ENCODE measurements around the gene BOD1. TPM values are rescaled to one million over a fixed set of nuclear protein-coding genes. Genes with fewer than 3 reads are reported as not detected.

Gene BOD1
- total RNA-seq, 1 donor from 2014 or later = 41.8 TPM

- H3K27ac ChIP-seq (ENCODE audit: low read depth, low read length) = no peak overlapping the region
Measured at GRCh38 chr5:173582216-173583111, 34.0 kb downstream of the BOD1 start.

DNA sequence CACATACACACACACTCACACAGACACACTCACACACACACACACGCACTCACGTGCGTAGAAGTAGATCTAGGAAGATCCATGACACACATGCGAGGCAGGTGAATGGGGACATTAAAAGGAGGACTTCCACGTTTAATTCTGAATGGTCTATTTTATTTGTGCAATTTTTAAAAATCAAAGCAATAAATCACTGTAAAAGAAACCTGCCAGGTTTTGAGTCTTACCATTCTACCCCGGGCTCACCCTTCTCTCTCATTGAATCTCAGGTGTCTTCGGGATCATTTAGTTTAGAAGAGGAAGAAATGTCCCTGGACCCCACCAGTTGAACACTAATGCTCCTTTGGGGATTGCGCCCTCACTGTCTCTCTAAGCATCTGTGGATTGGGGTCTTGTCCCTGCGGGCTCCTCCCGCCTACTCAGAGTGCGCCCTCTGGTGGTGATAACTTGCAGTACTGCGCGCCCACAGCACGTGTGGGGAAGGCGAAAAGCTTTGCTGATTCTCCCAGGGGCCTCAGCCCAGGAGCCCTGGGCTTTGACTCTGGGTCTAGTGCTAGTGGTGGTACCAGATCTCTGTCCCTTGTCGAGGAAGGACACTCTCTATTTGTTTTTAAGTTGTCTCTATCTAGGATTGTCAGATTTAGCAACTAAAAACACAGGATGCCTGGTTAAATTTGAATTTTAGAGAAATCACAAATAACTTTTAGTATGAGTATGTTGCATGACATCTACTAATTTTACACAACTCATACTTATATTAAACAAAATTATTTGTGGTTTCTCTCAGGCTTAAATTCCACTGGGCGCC lies 34.8 kb downstream of the BOD1 start:
- H3K4me1 ChIP-seq (ENCODE audit: control insufficient read depth in 3 of 3, insufficient read depth in 3 of 3, low read length in 3 of 3) = peaks cover 0 to 7% (median 0%) of the 10 kb centered on the region in 3 donors
- no peak overlapping the region for H3K9ac ChIP-seq (ENCODE audit: low read depth in 1 of 3, low read length in 3 of 3)
- H3K9me3 ChIP-seq (ENCODE audit: control insufficient read depth in 3 of 3, low read length in 3 of 3) = peaks cover 4 to 8% (median 8%) of the 10 kb centered on the region in 3 donors
- no peak overlapping the region for H3K27ac ChIP-seq (ENCODE audit: low read depth, low read length)
- H3K27me3 ChIP-seq (ENCODE audit: control insufficient read depth in 3 of 3, insufficient read depth in 3 of 3, low read length in 3 of 3) = no peaks in the 10 kb centered on the region
- no peak overlapping the region for H3K4me3 ChIP-seq (ENCODE audit: low read length in 3 of 3)
- no peaks in the 10 kb centered on the region for H3K36me3 ChIP-seq (ENCODE audit: control insufficient read depth in 3 of 3, insufficient read depth in 3 of 3, low read length in 3 of 3)

More at GRCh38 chr5:173582216-173583111, 34.0 kb downstream of the BOD1 start:
- Histone ChIP-seq H3K9ac (ENCODE audit: low read depth in 1 of 3, low read length in 3 of 3) (no peak overlapping the region), H3K27me3 (ENCODE audit: control insufficient read depth in 3 of 3, insufficient read depth in 3 of 3, low read length in 3 of 3) (no peaks in the 10 kb centered on the region), H3K4me1 (ENCODE audit: control insufficient read depth in 3 of 3, insufficient read depth in 3 of 3, low read length in 3 of 3) (peaks cover 0 to 7% (median 0%) of the 10 kb centered on the region in 3 donors), H3K4me3 (ENCODE audit: low read length in 3 of 3) (no peak overlapping the region), H3K36me3 (ENCODE audit: control insufficient read depth in 3 of 3, insufficient read depth in 3 of 3, low read length in 3 of 3) (no peaks in the 10 kb centered on the region), H3K9me3 (ENCODE audit: control insufficient read depth in 3 of 3, low read length in 3 of 3) (peaks cover 4 to 8% (median 8%) of the 10 kb centered on the region in 3 donors)

- H3K36me3 ChIP-seq (ENCODE audit: control insufficient read depth in 3 of 3, insufficient read depth in 3 of 3, low read length in 3 of 3) = no peaks in the 10 kb centered on the region
- H3K27me3 ChIP-seq (ENCODE audit: control insufficient read depth in 3 of 3, insufficient read depth in 3 of 3, low read length in 3 of 3) = no peaks in the 10 kb centered on the region
- peaks cover 4 to 8% (median 8%) of the 10 kb centered on the region in 3 donors for H3K9me3 ChIP-seq (ENCODE audit: control insufficient read depth in 3 of 3, low read length in 3 of 3)
- H3K9ac ChIP-seq (ENCODE audit: low read depth in 1 of 3, low read length in 3 of 3) = no peak overlapping the region
- no peak overlapping the region for H3K27ac ChIP-seq (ENCODE audit: low read depth, low read length)
- peaks cover 0 to 7% (median 0%) of the 10 kb centered on the region in 3 donors for H3K4me1 ChIP-seq (ENCODE audit: control insufficient read depth in 3 of 3, insufficient read depth in 3 of 3, low read length in 3 of 3)
- no peak overlapping the region for H3K4me3 ChIP-seq (ENCODE audit: low read length in 3 of 3)
Measured at GRCh38 chr5:173578947-173579615, 37.4 kb downstream of the BOD1 start.

DNA sequence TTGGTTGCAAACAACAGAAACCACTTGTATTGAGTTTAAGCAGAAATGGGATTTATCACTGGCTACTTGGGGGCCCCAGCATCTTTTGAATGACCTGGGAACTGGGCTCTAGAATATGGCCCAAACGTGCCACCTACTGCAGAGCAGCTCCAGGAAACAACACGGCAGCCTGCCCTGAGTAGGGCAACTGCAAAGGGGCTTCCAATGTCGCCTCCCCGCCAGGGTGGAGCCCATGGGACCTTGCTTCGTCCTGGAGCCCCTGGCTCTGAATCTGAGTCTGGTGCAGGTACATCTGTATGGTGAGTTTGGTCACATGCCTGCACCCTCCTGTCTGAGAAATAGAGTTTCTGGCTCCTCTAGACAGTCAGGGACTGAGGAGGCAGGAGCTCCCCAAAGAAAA lies 38.6 kb downstream of the BOD1 start:
- no peak overlapping the region for H3K27ac ChIP-seq (ENCODE audit: low read depth, low read length)
- no peak overlapping the region for H3K4me3 ChIP-seq (ENCODE audit: low read length in 3 of 3)
- H3K27me3 ChIP-seq (ENCODE audit: control insufficient read depth in 3 of 3, insufficient read depth in 3 of 3, low read length in 3 of 3) = peaks cover 0 to under 1% (median 0%) of the 10 kb centered on the region in 3 donors
- H3K9me3 ChIP-seq (ENCODE audit: control insufficient read depth in 3 of 3, low read length in 3 of 3) = peaks cover 4 to 8% (median 8%) of the 10 kb centered on the region in 3 donors
- no peak overlapping the region for H3K9ac ChIP-seq (ENCODE audit: low read depth in 1 of 3, low read length in 3 of 3)
- peaks cover 0 to 7% (median 2%) of the 10 kb centered on the region in 3 donors for H3K4me1 ChIP-seq (ENCODE audit: control insufficient read depth in 3 of 3, insufficient read depth in 3 of 3, low read length in 3 of 3)
- H3K36me3 ChIP-seq (ENCODE audit: control insufficient read depth in 3 of 3, insufficient read depth in 3 of 3, low read length in 3 of 3) = no peaks in the 10 kb centered on the region

- Histone ChIP-seq H3K9ac (ENCODE audit: low read depth in 1 of 3, low read length in 3 of 3) (no peak overlapping the region), H3K4me3 (ENCODE audit: low read length in 3 of 3) (no peak overlapping the region), H3K9me3 (ENCODE audit: control insufficient read depth in 3 of 3, low read length in 3 of 3) (peaks cover 4 to 8% (median 8%) of the 10 kb centered on the region in 3 donors), H3K27me3 (ENCODE audit: control insufficient read depth in 3 of 3, insufficient read depth in 3 of 3, low read length in 3 of 3) (peaks cover 0 to 5% (median 0%) of the 10 kb centered on the region in 3 donors), H3K36me3 (ENCODE audit: control insufficient read depth in 3 of 3, insufficient read depth in 3 of 3, low read length in 3 of 3) (no peaks in the 10 kb centered on the region), H3K4me1 (ENCODE audit: control insufficient read depth in 3 of 3, insufficient read depth in 3 of 3, low read length in 3 of 3) (peaks cover 3 to 8% (median 5%) of the 10 kb centered on the region in 3 donors), H3K27ac (ENCODE audit: low read depth, low read length) (no peak overlapping the region)
Measured at GRCh38 chr5:173577166-173577565, 39.3 kb downstream of the BOD1 start.

- Histone ChIP-seq H3K4me1 (ENCODE audit: control insufficient read depth in 3 of 3, insufficient read depth in 3 of 3, low read length in 3 of 3) (peaks cover 3 to 8% (median 5%) of the 10 kb centered on the region in 3 donors), H3K4me3 (ENCODE audit: low read length in 3 of 3) (no peak overlapping the region), H3K9ac (ENCODE audit: low read depth in 1 of 3, low read length in 3 of 3) (no peak overlapping the region), H3K27ac (ENCODE audit: low read depth, low read length) (no peak overlapping the region), H3K36me3 (ENCODE audit: control insufficient read depth in 3 of 3, insufficient read depth in 3 of 3, low read length in 3 of 3) (no peaks in the 10 kb centered on the region), H3K9me3 (ENCODE audit: control insufficient read depth in 3 of 3, low read length in 3 of 3) (peaks cover 4 to 8% (median 8%) of the 10 kb centered on the region in 3 donors), H3K27me3 (ENCODE audit: control insufficient read depth in 3 of 3, insufficient read depth in 3 of 3, low read length in 3 of 3) (peaks cover 0 to 5% (median 0%) of the 10 kb centered on the region in 3 donors)
Measured at GRCh38 chr5:173575985-173576384, 40.5 kb downstream of the BOD1 start.

DNA sequence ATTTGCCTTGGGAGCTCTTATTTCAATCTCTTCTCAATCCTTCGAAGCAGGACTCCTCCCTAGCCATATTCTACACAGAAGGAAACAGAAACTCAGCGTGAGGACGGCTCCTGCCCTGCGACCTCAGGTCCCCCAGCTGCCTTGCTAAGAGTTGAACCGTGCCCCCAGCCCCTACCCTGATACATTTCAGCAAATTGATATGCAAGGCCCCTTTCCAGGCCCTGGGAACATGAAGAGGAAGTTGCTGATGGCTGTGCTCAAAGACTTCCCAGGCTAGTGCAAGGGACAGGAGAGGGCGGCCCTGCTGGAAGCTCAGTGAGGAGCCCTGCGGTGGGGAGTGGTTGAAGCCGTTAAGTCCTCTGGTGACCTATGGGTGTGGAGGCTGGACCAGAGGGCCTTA lies 41.5 kb downstream of the BOD1 start:
- no peak overlapping the region for H3K27ac ChIP-seq (ENCODE audit: low read depth, low read length)

DNA sequence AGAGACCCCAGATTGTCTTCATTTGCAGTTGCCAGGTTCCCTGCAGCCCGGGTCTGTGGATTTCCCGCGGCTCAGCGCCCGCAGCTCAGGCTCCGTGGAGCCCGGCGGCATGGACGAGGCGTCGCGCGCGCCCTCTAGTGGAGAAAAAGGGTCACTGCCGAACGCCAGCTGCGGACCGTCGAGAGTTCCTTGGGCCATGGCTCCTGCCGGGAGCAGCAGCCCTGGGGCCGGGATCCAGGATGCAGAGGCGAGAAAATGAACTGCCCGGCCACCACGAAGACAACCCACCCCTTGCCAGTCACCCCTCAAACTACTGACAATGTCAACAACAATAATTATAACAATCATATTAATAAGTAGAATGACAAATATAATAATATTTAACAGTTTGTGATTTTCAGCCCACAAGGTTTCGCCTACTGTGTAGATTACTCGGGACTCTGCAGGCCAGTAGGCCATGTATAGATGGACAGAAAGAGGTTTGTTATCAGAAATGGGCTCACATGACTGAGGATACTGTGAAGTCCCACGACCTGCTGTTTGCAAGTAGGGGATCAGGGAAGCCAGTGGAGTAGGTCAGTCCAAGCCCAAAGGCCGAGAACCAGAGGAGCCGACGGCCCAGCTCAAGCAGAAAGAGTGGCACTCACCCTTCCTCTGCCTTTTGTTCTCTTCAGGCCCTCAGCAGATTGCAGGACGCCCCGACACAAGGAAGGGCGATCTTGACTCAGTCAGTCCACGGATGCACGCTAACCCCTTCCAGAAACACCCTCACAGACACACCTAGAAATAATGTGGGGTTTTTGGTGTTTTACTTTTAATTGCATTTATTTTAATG lies 43.1 kb downstream of the BOD1 start:
- H3K4me1 ChIP-seq (ENCODE audit: control insufficient read depth in 3 of 3, insufficient read depth in 3 of 3, low read length in 3 of 3) = peaks cover 3 to 8% (median 5%) of the 10 kb centered on the region in 3 donors
- peak overlapping the region in 2 of 3 donors; percentile 33 to 73 for H3K9ac ChIP-seq (ENCODE audit: low read depth in 1 of 3, low read length in 3 of 3)
- peaks cover 0 to 5% (median 0%) of the 10 kb centered on the region in 3 donors for H3K27me3 ChIP-seq (ENCODE audit: control insufficient read depth in 3 of 3, insufficient read depth in 3 of 3, low read length in 3 of 3)
- H3K27ac ChIP-seq (ENCODE audit: low read depth, low read length) = no peak overlapping the region
- H3K4me3 ChIP-seq (ENCODE audit: low read length in 3 of 3) = peak overlapping the region in 2 of 3 donors; percentile 59 to 61
- no peaks in the 10 kb centered on the region for H3K36me3 ChIP-seq (ENCODE audit: control insufficient read depth in 3 of 3, insufficient read depth in 3 of 3, low read length in 3 of 3)
- peaks cover 0 to 3% (median 3%) of the 10 kb centered on the region in 3 donors for H3K9me3 ChIP-seq (ENCODE audit: control insufficient read depth in 3 of 3, low read length in 3 of 3)

More for the DNA sequence above, 41.5 kb downstream of the BOD1 start:
- Histone ChIP-seq H3K9ac (ENCODE audit: low read depth in 1 of 3, low read length in 3 of 3) (no peak overlapping the region), H3K4me3 (ENCODE audit: low read length in 3 of 3) (no peak overlapping the region), H3K9me3 (ENCODE audit: control insufficient read depth in 3 of 3, low read length in 3 of 3) (peaks cover 4 to 8% (median 8%) of the 10 kb centered on the region in 3 donors), H3K4me1 (ENCODE audit: control insufficient read depth in 3 of 3, insufficient read depth in 3 of 3, low read length in 3 of 3) (peaks cover 3 to 8% (median 5%) of the 10 kb centered on the region in 3 donors), H3K27me3 (ENCODE audit: control insufficient read depth in 3 of 3, insufficient read depth in 3 of 3, low read length in 3 of 3) (peaks cover 0 to 5% (median 0%) of the 10 kb centered on the region in 3 donors), H3K36me3 (ENCODE audit: control insufficient read depth in 3 of 3, insufficient read depth in 3 of 3, low read length in 3 of 3) (no peaks in the 10 kb centered on the region)

Measured in skeletal muscle tissue (tissue), 4 donors.